Endothelial cell of umbilical vein (primary cell): ENCODE data around the gene ZNF143. TPM values are rescaled to one million over a fixed set of nuclear protein-coding genes. Genes with fewer than 3 reads are reported as not detected.

Experiments used
- BruUV-seq: library from RNA; stranded (reverse); fragments of 400-500 nt; replicated peaks from 2 replicates; lab custom pipeline; 2021; lab: Mats Ljungman, UMichigan
- CTCF ChIA-PET: fragments of 300-600, 350-600 bp; sonication (Branson Sonifier 250); formaldehyde crosslinking; loops from one replicate; lab custom pipeline; 2021; ENCODE audit warnings: antibody characterized with exemption, inconsistent platforms; lab: Charles Lee
- POLR2A ChIA-PET: fragments of 300-600, 350-600 bp; sonication (Branson Sonifier 250); formaldehyde crosslinking; loops from one replicate; lab custom pipeline; 2021; ENCODE audit warnings: antibody characterized with exemption, inconsistent platforms; lab: Charles Lee
- DNase-seq: peaks from one replicate; pipeline ENCODE4 v3.0.0-alpha.2; 2011; ENCODE audit warnings: low read depth, low spot score
- FAIRE-seq: peaks from 2 replicates; lab custom pipeline; 2011; peaks lifted over from hg19 to GRCh38; lab: Jason Lieb, UNC
- H2AFZ ChIP-seq: 2 replicates; pipeline ENCODE4 v1.6.0; 2012; ENCODE audit warnings: low read depth, low read length, control low read depth, inconsistent platforms
- H3K27ac ChIP-seq: 2 replicates; pipeline ENCODE4 v1.5.1; 2011; ENCODE audit warnings: low read depth, mild to moderate bottlenecking, control low read depth, low read length, moderate library complexity; ENCODE audit not compliant: insufficient read depth
- H3K27me3 ChIP-seq, 2 experiments: 2 replicates each; pipeline versions ENCODE4 v1.6.0 to v1.6.1; 2011; ENCODE audit warnings: low read length in 2 of 2, mixed read lengths in 1 of 2; ENCODE audit not compliant: control insufficient read depth in 2 of 2, insufficient read depth in 2 of 2
- H3K36me3 ChIP-seq, 2 experiments: 2 replicates in 1 of 2; 3 replicates in 1 of 2; pipeline ENCODE4 v1.5.1; 2011; ENCODE audit warnings: low read length in 2 of 2, mild to moderate bottlenecking in 1 of 2, moderate library complexity in 1 of 2; ENCODE audit not compliant: control insufficient read depth in 2 of 2, insufficient read depth in 2 of 2; ENCODE audit errors: extremely low read depth in 1 of 2
- H3K4me1 ChIP-seq: 3 replicates; pipeline ENCODE4 v1.5.1; 2011; ENCODE audit warnings: mild to moderate bottlenecking, low read length; ENCODE audit not compliant: control insufficient read depth, insufficient read depth; ENCODE audit errors: extremely low read depth
- H3K4me2 ChIP-seq: 2 replicates; pipeline ENCODE4 v1.6.1; 2011; ENCODE audit warnings: low read length, control low read depth, mixed read lengths; ENCODE audit not compliant: insufficient read depth
- H3K4me3 ChIP-seq, 3 experiments: fragments of 200-600 bp in 1 of 3; sonication (generic), shearing (Covaris generic) in 1 of 3; replicated peaks in 1 of 3; 2 replicates each; pipeline ENCODE4 v1.5.1; 2011 to 2016; ENCODE audit warnings: control low read depth in 3 of 3, low read length in 3 of 3, mild to moderate bottlenecking in 2 of 3, inconsistent platforms in 1 of 3, low read depth in 1 of 3, moderate library complexity in 1 of 3; ENCODE audit not compliant: insufficient read depth in 1 of 3
- H3K79me2 ChIP-seq: 2 replicates; pipeline ENCODE4 v1.6.0; 2012; ENCODE audit warnings: low read length, inconsistent platforms; ENCODE audit not compliant: control insufficient read depth, insufficient read depth
- H3K9ac ChIP-seq: replicated peaks from 2 replicates; pipeline ENCODE3; 2011; ENCODE audit warnings: low read length, control low read depth; ENCODE audit not compliant: insufficient read depth; ENCODE audit errors: extremely low read depth
- H3K9me1 ChIP-seq: replicated peaks from 3 replicates; pipeline ENCODE4 v1.6.0; 2011; ENCODE audit warnings: mild to moderate bottlenecking, low read length; ENCODE audit not compliant: control insufficient read depth, insufficient read depth; ENCODE audit errors: extremely low read depth
- H3K9me3 ChIP-seq: replicated peaks from 2 replicates; pipeline ENCODE4 v1.5.1; 2012; ENCODE audit warnings: low read length, inconsistent platforms; ENCODE audit not compliant: control insufficient read depth, insufficient read depth
- H4K20me1 ChIP-seq: replicated peaks from 2 replicates; pipeline ENCODE3; 2011; ENCODE audit warnings: mild to moderate bottlenecking, low read length; ENCODE audit not compliant: control insufficient read depth, insufficient read depth; ENCODE audit errors: extremely low read depth
- FOS ChIP-seq: IDR thresholded peaks from 2 replicates; pipeline ENCODE4 v1.6.1; 2011; ENCODE audit warnings: mild to moderate bottlenecking, low read length, moderate library complexity, borderline replicate concordance; ENCODE audit not compliant: insufficient read depth
- GATA2 ChIP-seq: IDR thresholded peaks from 2 replicates; pipeline ENCODE4 v1.7.0; 2011; ENCODE audit warnings: low read depth, mild to moderate bottlenecking, moderate library complexity, mixed read lengths, low read length; ENCODE audit not compliant: insufficient read length, insufficient read depth
- JUN ChIP-seq: IDR thresholded peaks from 2 replicates; pipeline ENCODE4 v1.6.1; 2011; ENCODE audit warnings: borderline replicate concordance, low read depth; ENCODE audit not compliant: insufficient read length, insufficient read depth
- MAX ChIP-seq: IDR thresholded peaks from 2 replicates; pipeline ENCODE4 v1.6.1; 2011; ENCODE audit not compliant: insufficient read depth, insufficient read length
- POLR2A ChIP-seq: IDR thresholded peaks from 2 replicates; pipeline ENCODE4 v1.6.1; 2012; ENCODE audit warnings: low read depth, mild to moderate bottlenecking, control low read depth, low read length
- POLR2AphosphoS5 ChIP-seq: IDR thresholded peaks from 2 replicates; pipeline ENCODE4 v1.6.1; 2012; ENCODE audit warnings: low read depth, mild to moderate bottlenecking, control low read depth, low read length, moderate library complexity; ENCODE audit not compliant: insufficient read depth
- dilution Hi-C: fragments of 300-500 bp; cut with MboI; formaldehyde crosslinking; loops from one replicate; pipeline ENCODE4 v1.15.0; 2019; ENCODE audit warnings: low sequenced_read_pairs; ENCODE audit not compliant: extremely low pct_ligation_motif_present
- intact Hi-C: fragments of 100-400 bp; cut with micrococcal nuclease; formaldehyde crosslinking; loops from one replicate; pipeline ENCODE4 v1.10.0; 2022
- polyA plus RNA-seq, 4 experiments: library from polyadenylated mRNA; depleted of rRNA in 3 of 4; stranded (reverse) in 3 of 4; unstranded in 1 of 4; fragments of >200 nt; gene quantifications; 2 replicates each; pipeline versions ENCODE4 v1.2.1 to v1.2.3, GENCODE V29; 2011 to 2012; ENCODE audit warnings: missing spikeins in 1 of 4
- total RNA-seq: library from RNA; stranded (reverse); gene quantifications from 2 replicates; pipeline ENCODE4 v1.2.3, GENCODE V29; 2021

The ZNF143 gene
- total and polyA plus RNA-seq, 2 donors (not counting 3 experiments of a cell fraction or from before 2014, with no cell fraction given): 19.0 to 29.8 TPM

DNA sequence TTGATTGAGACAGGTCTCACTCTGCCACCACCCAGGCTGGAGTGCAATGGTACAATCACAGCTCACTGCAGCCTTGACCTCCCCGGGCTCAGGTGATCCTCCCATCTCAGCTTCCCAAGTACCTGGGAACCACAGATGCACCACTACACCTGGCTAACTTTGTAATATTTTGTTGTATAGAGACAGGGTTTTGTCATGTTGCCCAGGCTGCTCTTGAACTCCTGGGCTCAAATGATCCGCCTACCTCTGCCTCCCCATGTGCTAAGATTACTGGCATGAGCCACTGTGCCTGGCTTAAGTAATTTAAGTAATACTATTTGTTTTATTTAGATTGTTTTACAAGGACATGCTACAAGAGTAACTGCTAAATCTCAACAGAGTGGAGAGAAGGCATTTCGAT lies 33.5 kb downstream of the ZNF143 start:
- dilution Hi-C loops (no loop called here), intact Hi-C loops (no loop called here)
- CTCF ChIA-PET: interaction anchor here (3.5 kb wide), 1 partner anchor 13 kb away, joined by 19 read pairs; no protein-coding TSS in a partner anchor
- POLR2A ChIA-PET: no interaction called here
- no peak for TF ChIP-seq JUN
- no peak for TF ChIP-seq POLR2A
- no peak for TF ChIP-seq FOS
- TF ChIP-seq POLR2AphosphoS5: no peak
- TF ChIP-seq GATA2: no peak
- no peaks in the 10 kb centered on the region for H3K79me2 ChIP-seq
- H3K9me3 ChIP-seq: no peaks in the 10 kb centered on the region
- H3K27me3 ChIP-seq: no peaks in the 10 kb centered on the region
- DNase-seq (no peak), FAIRE-seq (no peak)
- H3K9ac ChIP-seq: no peak overlapping the region
- no peaks in the 10 kb centered on the region for H4K20me1 ChIP-seq
- peaks cover 3 to 8% of the 10 kb centered on the region in 2 experiments for H3K36me3 ChIP-seq
- peaks cover under 1% of the 10 kb centered on the region for H3K4me1 ChIP-seq
- H3K9me1 ChIP-seq: no peaks in the 10 kb centered on the region
- H3K27ac ChIP-seq: no peak overlapping the region
- H3K4me2 ChIP-seq: no peak overlapping the region
- H2AFZ ChIP-seq: no peak overlapping the region
- BruUV-seq: no TSS peak
- no peak overlapping the region for H3K4me3 ChIP-seq

GRCh38 chr11:9495803-9496514 lies 35.1 kb downstream of the ZNF143 start:
- Histone ChIP-seq H3K9me1 (no peaks in the 10 kb centered on the region), H3K27ac (no peak overlapping the region), H3K9me3 (no peaks in the 10 kb centered on the region), H3K36me3 (peaks cover 4 to 11% of the 10 kb centered on the region in 2 experiments), H3K4me2 (no peak overlapping the region), H2AFZ (no peak overlapping the region), H3K4me3 (no peak overlapping the region), H4K20me1 (no peaks in the 10 kb centered on the region), H3K9ac (no peak overlapping the region), H3K27me3 (no peaks in the 10 kb centered on the region), H3K4me1 (no peaks in the 10 kb centered on the region), H3K79me2 (no peaks in the 10 kb centered on the region)
- intact Hi-C loops: no loop called here
- BruUV-seq: no TSS peak
- dilution Hi-C loops: no loop called here
- FAIRE-seq (no peak), DNase-seq (no peak)
- ChIA-PET POLR2A (no interaction called here), CTCF (interaction anchor here (3.5 kb wide), 1 partner anchor 11 kb away, joined by 19 read pairs; no protein-coding TSS in a partner anchor)
- no peak for TF ChIP-seq FOS
- no peak for TF ChIP-seq JUN
- no peak for TF ChIP-seq POLR2AphosphoS5
- TF ChIP-seq GATA2: no peak
- TF ChIP-seq MAX: no peak
